T follicular helper cell (primary cell): ENCODE data around the gene KCTD17.

Source experiments
- DNase-seq: peaks from one replicate; pipeline ENCODE4 v3.0.0-alpha.2; 2020; ENCODE audit warnings: low read depth

The KCTD17 gene

DNA sequence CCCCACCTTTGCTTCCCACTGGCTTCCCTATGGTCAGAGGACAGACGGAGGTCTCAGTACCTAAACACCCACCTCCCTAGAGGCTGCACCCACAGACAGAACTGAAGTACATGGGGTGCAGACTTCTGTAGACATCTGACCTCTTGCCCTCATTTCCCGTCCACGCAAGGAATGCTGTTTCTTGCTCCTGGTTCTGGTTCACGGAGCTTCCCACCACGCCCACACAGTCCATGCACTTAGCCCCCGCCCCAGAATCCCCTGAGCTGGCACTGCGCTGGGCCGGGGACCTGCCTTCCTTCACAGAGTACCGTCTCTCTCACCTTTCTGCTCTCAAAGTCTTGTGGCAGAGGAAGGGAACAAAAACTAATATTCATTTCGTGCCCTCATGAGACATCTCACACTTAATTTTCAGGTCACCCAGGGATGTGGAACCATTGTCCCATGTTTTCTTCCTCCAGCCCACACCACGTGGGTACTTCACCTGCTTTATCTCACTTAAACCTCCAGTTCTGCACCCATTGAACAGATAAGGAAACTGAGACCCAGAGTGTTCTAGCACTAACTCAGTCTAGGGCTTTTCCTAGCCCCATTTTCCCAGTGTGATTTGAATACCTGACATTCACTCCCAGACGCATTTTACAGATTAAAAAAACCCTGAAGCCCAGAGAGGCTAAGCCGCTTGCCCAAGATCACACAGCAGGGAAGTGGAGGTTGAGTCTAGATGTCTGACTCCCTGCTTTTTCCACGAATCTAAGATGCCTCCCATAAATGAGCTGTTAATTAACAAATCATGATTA lies 52.3 kb downstream of the KCTD17 start:
- no peak for DNase-seq

DNA sequence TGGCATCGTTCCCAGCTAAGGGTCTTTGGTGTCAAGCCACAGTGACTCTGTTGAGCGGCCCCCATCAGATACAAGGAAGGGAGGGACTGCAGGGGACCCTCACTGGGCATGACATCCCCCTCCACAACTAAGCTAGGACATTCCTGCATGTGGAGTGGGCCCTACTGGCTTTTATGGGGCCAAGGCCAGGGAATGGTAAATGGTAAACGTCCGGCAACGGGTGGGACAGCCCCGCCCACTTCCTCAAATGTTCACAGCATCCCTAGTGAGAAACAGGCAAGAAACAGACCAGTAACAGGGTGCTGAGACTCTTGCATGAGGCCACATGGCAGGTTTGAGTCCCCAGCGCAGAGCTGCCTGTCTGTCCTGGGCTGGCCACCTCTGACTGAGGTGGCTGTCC lies 53.6 kb downstream of the KCTD17 start:
- no peak for DNase-seq

DNA sequence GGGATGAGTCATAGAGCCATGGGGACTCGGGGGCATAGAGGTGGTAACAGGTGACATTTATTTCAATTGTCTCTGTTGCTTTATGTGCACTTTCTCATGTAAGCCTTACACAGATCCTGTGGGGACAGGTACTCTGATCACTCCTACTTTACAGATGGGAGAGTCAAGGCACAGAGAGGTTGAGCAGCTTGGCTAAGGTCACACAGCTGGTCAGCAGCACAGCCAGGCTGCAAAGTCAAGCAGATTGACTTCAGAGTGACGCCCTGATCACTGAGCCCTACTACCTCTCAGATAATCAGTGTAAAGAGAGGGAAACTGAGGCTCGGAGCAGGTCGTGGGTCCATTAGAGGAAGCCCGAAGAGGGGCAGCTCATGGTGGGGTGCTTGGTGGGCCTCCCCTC lies 54.4 kb downstream of the KCTD17 start:
- DNase-seq, result no peak

DNA sequence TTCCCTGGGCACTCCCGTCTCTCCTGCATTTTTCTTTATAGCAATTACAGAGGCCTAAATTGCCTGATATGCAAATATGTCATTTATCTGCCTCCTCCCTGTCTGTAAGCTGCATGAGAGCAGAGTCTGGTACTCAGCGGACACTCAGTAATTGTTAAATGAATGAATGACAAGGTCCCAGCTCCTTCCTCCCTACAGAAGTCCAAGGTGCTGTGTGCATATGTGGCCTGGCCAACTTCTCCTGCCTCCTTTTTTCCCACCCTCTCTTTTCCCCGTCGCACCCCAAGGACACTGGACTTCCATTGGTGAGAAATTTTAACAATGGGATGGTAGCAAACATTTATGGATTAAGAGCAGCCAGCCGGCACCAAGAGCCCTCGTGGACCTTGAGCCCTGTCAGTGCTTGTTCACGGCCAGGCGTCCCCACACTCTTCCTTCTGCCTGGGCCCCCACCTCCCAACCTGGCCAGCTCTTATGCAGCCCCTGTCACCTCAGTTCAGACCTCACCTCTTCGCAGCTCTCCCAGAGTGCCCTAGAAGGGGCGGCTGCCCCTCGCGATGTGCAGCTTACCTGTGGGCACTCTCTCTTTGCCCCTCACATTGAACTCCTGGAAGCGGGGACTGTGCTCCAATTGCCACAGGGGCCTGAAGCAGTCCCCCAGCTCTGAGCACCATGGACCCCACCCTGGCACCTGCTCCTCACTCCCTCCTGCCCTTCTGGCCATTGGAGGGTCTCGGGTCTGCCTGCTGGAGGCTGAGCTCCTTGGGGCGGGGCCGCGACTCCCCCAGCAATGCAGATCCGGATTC lies 56.5 kb downstream of the KCTD17 start:
- DNase-seq, result no peak

DNA sequence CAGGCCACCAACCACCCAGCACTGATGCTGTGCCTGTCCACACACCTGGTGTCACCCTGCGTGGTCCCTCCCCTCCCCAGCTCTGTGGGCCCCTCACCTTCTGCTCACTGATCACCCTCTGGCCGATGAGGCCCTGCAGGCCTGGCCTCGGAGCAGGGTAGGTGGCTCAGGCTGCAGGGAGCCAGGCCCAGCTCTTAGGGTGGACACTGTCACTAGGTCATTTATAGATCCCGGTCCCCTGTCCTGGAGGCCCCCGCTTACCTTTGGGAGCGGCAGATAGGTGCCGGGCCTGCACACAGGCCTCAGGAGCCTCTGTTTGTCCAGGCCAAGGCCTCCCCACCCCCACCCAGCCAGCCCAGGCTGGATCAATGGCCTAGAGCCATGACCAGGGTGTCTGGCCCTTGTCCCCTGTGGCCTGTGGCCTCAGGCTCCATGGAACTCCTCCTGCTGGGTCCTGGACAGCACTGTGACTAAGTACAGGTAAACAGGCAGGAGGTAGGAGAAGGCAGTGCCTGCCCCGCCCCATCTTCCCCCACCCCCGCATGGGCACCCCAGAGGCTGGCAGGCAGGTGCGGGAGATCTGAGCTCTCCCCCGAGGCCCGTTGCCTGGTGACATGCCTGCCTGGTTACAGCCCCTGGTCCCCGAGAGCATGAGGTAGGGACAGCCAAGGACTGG lies 57.8 kb downstream of the KCTD17 start, which contains the start of gene TMPRSS6:
Gene TMPRSS6 (minus strand): TSS at position 472 of the 676 bp plus-strand sequence. CDS start 6,296 bp downstream, outside the sequence.
- DNase-seq, result no peak

DNA sequence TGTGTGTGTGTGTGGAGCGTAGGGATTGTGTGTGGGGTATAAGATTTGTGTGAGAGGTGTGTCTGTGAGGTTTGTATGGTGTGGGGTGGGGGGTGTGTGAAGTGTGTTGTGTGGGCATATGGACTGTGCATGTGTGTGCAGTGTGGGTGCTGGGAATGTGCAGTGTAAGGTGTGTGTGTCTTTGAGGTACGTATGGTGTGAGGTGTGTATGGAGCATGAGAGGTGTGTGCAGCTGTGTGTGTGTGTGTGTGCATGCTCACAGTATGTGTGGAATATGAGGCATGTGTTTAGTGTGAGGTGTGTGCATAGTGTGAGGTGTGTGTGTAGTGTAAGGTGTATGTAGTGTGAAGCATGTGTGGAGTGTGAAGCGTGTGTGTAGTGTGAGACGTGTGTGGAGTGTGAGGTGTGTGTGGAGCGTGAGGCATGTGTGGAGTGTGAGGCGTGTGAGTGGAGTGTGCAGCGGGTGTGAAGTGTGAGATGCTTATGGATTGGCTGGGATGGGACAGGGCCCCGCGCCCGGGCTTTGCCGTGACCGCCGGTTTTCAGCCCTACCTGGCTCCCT lies 59.7 kb downstream of the KCTD17 start:
- no peak for DNase-seq

DNA sequence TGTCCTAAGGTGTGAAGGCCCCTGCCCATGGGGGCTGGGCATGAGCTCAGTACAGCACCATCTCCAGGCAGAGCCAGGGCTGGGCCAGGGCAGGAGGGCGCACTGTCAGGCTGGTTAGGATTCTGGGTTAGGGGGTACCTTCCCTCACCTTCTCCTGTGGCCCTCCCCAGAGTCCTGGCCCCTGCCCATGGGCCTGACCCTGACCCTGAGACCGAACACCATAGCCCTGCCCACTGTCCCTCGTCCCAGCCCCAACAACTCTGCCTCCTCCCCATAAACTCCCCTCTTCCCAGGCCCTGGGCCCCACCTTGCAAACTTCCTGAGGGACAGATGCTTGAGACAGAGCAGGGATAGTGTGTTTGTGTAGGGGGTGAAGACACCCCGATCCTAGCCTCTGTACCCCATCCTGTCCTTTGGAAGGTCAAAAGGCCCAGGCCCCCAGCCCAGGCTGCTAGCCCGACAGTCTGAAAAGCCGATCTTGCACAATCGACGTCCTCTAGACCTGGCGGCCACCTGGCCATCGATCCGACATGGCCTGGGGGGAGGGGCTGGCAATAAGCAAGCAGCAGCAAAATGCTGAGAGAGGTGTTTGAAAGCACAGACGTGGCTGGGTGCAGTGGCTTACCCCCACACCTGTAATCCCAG lies 60.7 kb downstream of the KCTD17 start:
- DNase-seq, result no peak
